ENCODE measurements around the gene REPIN1. TPM values are rescaled to one million over a fixed set of nuclear protein-coding genes. Genes with fewer than 3 reads are reported as not detected.

The REPIN1 gene
- total and polyA plus RNA-seq, 9 of the 15 experiments (the other 6 are each of a cell fraction or from before 2014, with no cell fraction given): 8.1 to 283 (median 94.3) TPM

GRCh38 chr7:150376560-150376959 is 7.9 kb downstream of the REPIN1 start (continued):
- TF ChIP-seq KDM2B (CRISPR knock-in tag; IDR thresholded peaks at IDR 0.05) (no peak), NUFIP1 (IDR thresholded peaks at IDR 0.05; ENCODE audit: partially characterized antibody) (no peak), MAX (CRISPR knock-in tag; IDR thresholded peaks at IDR 0.05) (no peak)

GRCh38 chr7:150377196-150377595 is 8.6 kb downstream of the REPIN1 start:
- ATAC-seq (no peak), FAIRE-seq (no peak), DNase-seq (ENCODE audit: extremely low read depth in 1 of 4, low spot score in 3 of 4) (no peak)
- no peak overlapping the region for H3K9ac ChIP-seq (ENCODE audit: insufficient read depth in 1 of 2, low read depth in 2 of 2, low read length in 2 of 2)
- H2AFZ ChIP-seq (ENCODE audit: low read depth, low read length): no peak overlapping the region
- ChIA-PET CTCF (ENCODE audit: low intra/inter-chr PET ratio) (no interaction called here), POLR2A (interaction anchor here (0.7 to 2.1 kb wide), 6 partner anchors 8 to 617 kb away, joined by 3 to 30 read pairs (median 5); partner anchors contain the start of gene REPIN1)
- no peak overlapping the region for H3K27ac ChIP-seq (ENCODE audit: extremely low read depth, low read depth, low read length)
- H3K4me3 ChIP-seq: no peak overlapping the region
- H3K27me3 ChIP-seq (ENCODE audit: control insufficient read depth in 2 of 2, insufficient read depth in 2 of 2, low read length in 2 of 2): no peaks in the 10 kb centered on the region
- WGBS (ENCODE audit: insufficient coverage, low coverage, missing lambda C conversion rate): 41% methylated on average over 3 of the region's 3 CpGs
- peaks cover 33% of the 10 kb centered on the region; the same call in 2 of the 3 replicates for H3K36me3 ChIP-seq (ENCODE audit: control insufficient read depth, insufficient read depth, low read length)
- peaks cover 60% of the 10 kb centered on the region for H3K79me2 ChIP-seq (ENCODE audit: control insufficient read depth, insufficient read depth, low read length)
- TF ChIP-seq NFIC (IDR thresholded peaks at IDR 0.05): no peak
- TF ChIP-seq ZFX (CRISPR knock-in tag; IDR thresholded peaks at IDR 0.05): 0 out of 2 replicates have a peak, but pooled peaks have one; percentile 33
- peaks cover 8% of the 10 kb centered on the region for H4K20me1 ChIP-seq (replicated peaks; ENCODE audit: control insufficient read depth, insufficient read depth, low read length)
- no peaks in the 10 kb centered on the region for H3K9me3 ChIP-seq (replicated peaks; ENCODE audit: control insufficient read depth, insufficient read depth, low read depth, low read length)
- intact Hi-C loops (cut with micrococcal nuclease) (no loop called here), in situ Hi-C loops (cut with MboI) (no loop called here)
- no peak overlapping the region for H3K4me2 ChIP-seq (ENCODE audit: insufficient read depth, low read length)
- no TSS peak for BruUV-seq (replicated peaks)
- H3K4me1 ChIP-seq (replicated peaks in 1 of 2; ENCODE audit: control insufficient read depth in 2 of 2, insufficient read depth in 2 of 2, low read length in 2 of 2): peaks cover 44 to 57% of the 10 kb centered on the region in 2 experiments
- peaks cover 5% of the 10 kb centered on the region for H3K9me1 ChIP-seq (ENCODE audit: control insufficient read depth, insufficient read depth, low read length)

Measured in K562 (cell line).